Activated CD4-positive, CD25-positive, alpha-beta regulatory T cell treated with anti-CD3 and anti-CD28 coated beads, Interleukin-2, amount 50 U/mL, for 16 hours (primary cell): ENCODE results near the gene ATPAF1.

Source experiments
- DNase-seq: peaks from one replicate; pipeline ENCODE4 v3.0.0-alpha.2; 2020; ENCODE audit warnings: low read depth, low spot score

Gene ATPAF1

DNA sequence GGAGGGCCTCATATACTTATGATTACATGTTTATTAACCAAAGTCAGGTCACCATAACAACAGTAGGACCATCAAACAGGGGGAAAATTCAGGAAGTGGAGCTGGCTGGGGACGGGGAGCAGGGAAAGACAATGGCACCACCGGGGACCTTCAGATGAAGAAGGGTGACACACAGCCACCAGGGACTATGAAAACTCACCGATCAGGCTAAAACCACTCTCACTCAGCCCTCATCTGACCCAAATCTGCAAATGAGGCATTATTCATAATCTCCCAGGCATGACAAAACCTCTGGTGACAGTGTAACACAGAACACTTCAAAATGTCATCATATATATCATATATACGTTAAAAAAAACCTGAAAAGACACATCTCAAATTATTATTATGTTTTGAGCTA lies 75.3 kb downstream of the ATPAF1 start:
- no peak for DNase-seq

DNA sequence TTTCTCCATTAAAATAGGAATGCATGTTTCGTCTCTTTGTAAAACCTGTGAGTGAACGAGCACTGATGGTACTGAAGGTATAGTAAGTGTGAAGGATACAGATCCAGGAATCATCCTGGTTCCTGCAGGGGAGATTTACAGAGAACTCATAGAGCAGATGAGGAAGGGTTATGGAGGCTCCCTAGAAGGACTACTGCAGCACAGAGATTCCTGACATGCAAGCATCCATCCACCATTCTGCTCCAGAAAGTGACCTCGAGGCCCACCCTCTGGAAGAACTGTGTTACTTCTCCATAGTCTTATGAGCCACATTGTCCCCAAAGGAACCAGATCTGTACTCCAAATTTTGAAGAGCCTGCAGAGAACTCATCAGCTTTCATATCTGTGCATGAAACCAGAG lies 78.6 kb downstream of the ATPAF1 start:
- DNase-seq = no peak

DNA sequence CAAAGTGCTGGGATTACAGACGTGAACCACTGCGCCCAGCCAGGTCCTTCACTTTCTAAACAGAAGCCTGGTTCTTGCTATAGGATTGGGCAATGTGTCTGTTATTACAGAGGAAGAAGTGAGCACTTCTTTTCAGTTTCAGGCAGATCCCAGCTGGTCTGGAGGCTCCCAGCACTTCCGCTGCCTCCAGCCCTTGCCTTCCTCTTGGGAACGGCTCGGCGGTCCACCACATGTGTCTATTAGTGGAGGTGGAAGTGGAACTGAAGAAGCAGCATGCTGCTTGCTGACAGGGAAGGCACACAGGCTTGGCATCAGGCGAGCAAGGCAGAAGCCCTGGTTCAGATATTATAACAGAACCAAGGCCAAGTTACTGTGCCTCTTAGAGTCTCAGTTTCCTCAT lies 81.1 kb downstream of the ATPAF1 start:
- no peak for DNase-seq

DNA sequence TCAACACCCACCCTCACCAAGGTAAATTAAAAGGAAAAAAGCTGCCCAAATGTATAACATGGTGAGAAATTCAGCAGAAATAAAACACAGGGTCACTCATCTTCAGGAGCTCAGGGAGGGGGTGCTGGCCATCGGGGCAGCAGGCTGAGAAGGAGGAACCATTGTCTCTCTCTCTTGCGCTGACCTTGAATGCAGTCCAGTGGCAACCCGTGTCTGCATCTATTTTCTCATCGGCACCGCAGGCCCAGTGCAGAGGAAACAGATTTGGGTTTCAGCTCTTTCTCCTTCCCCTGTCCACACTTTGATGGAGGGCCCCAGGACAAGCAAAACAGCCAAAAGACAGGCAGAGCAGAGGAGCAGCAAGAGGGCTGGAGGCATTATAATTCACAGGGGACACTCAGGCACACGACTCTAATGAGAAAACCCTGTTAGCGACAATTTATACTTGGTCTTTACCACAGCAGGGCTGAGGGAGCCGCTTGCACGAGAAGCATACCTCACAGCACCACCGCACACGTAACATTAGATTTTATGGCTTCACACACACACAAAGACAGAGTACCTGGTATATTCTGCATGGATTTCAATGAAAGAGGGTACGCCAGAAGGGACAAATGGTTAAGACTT lies 82.7 kb downstream of the ATPAF1 start:
- no peak for DNase-seq

DNA sequence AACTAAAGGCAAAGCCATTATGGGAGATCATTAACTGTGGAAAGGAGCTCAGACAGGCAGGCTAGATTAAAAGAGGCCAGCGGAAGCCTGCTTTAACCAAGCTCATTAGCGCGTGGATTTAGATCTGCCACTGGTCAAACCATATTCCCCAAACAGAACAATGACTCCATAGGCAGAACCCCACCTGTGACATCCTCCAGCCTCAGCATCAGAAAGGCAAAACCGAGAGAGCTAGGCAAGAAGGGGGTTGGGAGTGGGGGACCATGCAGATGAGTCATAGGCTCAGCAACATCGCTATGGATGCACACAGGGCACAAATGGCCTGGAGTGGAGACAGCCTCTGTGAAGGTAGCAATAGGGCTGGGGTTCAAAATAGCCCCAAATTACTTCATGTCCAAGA lies 84.7 kb downstream of the ATPAF1 start:
- DNase-seq = no peak

DNA sequence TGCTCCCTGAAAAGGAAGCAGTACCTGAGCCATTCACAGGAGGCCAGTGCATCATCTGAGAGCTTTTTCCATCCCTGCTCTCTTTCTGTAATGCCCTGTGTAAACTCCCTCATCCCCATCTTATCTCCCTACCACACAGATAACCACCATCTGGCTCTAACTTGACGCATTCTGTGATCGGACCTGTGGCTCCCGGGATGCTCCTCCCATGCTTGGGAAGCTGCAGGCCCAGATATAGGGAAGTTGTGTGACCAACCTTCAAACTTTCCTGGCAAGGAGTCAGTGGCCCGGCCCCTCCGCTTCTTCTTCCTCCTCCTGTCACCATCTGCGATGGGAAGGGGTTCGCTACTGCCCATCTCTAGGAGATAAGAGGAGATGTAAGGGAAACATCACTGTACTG lies 85.2 kb downstream of the ATPAF1 start:
- no peak for DNase-seq
